Activated CD8-positive, alpha-beta memory T cell treated with anti-CD3 and anti-CD28 coated beads, Interleukin-2, amount 50 U/mL, for 48 hours (primary cell): ENCODE data around the gene TAF15.
A peak's percentile ranks its signal among the peaks of the same experiment; 100 is the strongest.

Experiments used
- DNase-seq: peaks from one replicate; pipeline ENCODE4 v3.0.0-alpha.2; 2020

TAF15 gene

DNA sequence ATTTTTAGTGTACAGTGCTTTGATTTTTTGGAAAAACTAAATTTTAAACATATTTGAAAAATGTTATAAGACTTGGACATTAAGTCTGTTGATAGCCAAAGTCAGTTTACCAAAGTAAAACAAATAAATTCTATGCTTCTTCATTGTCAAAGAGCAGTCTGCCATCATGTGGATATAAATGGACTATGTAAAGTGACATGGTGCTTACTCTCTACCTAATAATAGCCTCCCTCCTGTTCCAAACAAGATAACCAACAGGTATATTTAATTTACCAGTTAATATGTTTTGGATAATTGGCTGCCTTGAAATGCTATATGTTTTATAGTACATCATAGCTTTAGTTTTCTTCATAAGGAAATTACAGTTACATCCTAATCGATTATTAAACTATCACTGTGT is 15.9 kb downstream of the TAF15 start:
- DNase-seq: no peak

DNA sequence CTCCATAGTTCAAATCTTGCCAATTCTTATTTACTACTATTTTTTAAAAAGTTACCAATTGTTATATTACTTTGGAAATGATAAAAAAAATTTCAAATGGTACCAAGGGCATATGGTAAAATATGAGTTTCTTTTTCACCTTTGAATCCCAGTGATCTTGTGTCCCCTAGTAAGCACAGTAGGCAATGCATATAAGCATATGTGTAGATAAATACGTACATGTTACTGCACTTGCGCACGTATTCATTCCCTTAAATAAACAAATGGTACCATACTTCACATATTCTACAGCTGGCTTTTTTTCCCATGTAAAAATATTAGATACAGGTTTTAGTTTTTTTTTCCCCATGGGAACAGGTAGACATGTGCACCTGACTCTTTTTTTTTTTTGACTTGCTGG is 31.8 kb downstream of the TAF15 start:
- DNase-seq: no peak

DNA sequence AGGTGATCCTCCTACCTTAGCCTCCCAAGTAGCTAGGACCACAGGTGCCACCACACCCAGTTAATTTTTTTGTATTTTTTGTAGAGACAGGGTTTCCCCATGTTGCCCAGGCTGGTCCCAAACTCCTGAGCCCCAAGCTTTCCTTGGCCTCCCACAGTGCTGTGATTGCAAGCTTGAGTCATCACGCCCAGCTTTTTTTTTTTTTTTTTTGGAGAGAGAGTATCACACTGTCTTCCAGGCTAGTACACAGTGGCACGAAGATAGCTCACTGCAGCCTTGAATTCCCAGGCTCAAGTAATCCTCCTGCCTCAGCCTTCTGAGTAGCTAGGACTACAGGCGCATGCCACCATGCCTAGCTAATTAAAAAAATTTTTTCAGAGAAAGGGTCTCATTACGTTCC is 32.2 kb downstream of the TAF15 start:
- DNase-seq: no peak

DNA sequence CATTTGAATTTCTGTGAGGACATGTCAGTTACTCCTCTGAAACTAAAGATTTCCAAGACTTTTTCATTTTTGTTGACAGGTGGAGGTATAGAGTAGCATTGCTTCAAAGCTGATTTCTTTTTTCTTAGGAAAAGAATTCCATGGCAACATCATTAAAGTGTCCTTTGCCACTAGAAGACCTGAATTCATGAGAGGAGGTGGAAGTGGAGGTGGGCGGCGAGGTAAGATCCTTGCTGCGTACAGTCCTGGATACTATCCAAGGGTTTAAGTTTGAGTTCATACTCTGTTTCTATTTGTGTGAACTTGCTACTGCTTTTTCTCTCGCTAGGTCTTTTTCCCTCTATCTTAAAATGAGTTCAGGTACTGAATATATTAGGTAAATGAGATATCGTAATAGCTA is 33.0 kb downstream of the TAF15 start:
- DNase-seq: no peak

DNA sequence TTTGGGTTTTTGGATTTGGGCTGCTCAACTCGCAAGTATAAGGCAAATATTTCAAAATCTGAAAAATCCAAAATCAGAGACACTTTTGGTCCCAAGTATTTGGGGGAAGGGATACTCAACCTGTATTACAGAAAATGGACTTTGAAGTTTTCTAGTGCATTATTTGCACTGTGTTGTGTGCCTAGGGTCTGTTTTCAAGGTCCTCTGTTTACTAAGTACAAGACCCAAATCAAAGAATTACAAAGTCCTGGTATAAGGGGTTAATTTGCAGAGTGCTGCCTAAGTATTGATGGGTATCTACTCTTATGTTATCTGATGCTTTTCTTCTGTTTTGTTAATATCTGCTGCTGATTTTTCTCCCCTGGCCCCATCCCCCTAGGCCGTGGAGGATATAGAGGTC is 34.4 kb downstream of the TAF15 start:
- DNase-seq: no peak

DNA sequence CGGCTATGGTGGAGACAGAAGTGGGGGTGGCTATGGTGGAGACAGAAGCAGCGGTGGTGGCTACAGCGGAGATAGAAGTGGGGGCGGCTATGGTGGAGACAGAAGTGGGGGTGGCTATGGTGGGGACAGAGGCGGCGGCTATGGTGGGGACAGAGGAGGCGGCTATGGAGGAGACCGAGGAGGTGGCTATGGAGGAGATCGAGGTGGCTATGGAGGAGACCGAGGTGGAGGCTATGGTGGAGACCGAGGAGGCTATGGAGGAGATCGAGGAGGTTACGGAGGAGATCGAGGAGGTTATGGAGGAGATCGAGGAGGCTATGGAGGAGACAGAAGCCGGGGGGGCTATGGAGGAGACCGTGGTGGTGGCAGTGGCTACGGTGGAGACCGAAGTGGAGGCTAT is 35.3 kb downstream of the TAF15 start:
- no peak for DNase-seq

DNA sequence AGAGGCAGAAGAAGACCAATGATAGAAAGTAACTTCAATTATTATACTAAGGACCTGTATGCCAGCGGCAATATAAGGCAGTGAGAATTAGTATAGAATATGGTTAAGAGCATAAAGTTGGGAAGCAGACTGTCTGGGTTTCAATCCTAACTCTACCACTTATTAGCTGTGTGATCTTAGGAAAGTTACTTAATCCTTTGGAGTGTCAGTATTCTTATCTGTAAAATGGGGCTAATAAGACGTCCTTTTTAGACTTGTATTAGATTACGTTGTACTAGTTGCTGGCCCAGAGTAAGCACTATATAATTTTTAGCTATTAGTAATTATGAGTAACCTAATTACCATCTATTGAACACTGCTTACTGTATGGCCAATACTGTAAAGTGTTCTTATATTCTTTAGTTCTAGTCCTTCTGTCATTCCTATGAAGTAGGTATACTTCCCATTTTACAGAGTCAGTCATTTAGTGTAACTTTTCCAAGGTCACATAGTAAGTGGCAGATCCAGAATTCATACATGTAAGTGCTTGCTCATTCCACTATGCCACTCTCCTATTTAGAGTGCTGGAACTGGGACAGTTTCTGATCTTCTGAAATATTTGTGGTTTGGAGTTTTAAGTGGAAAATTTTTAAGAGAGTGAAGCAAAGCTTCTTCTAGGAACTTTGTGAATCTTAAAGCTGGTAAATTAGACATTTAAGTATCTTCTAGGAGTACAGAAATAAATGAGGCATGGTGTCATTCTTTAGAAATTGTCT is 36.9 kb downstream of the TAF15 start:
- no peak for DNase-seq

DNA sequence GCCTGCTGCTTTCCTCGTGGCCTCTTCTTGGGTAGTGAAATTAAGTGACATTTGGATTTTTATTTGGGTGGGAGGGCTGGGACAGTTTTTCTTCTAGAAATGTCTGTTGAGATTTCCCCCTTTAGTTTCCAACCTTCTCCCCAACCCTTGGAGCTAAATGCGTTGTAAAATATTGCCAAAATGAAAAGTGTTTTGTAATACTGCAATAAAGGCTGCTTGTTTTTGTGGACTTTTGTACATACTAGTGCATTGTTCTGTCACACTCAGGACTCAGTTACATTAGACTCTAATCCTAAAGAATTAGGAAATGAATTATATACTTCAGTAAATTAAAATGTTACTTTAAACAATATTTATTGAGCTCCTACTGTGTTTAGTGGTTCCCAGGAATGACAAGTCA is 37.7 kb downstream of the TAF15 start:
- no peak for DNase-seq

DNA sequence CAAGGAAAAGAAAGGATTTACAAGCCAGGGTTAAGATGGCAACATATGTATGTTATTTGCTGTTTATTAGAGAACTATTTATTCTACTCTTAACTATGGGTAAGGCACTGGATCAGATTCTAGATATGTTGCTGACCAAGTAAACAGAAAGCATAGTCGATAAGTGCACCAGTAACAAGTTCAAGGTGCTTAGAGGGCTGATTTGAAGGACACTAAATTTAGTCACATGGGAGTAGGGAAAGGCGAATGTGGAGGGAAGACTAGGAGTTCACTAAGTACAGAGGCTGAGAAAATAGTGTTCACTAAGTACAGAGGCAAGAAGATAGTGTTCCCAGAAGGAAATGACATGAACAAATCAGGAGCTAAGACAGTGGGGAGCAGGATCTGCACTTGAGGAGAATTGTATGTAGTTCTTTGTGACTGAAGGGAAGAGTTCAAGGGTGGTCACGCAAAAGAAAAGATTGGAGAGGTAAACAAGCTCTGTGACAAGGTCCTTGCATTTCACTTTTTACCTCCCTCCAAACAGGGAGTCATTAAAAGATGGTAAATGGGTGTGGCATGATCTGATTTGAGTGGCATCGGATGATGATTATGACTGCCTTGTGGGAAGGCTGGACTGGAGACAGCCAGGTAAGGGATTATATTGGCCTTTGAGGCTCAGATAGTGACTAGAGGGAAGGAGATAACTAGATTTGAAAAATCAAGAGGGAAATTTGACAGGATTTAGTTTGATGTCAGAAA is 38.5 kb downstream of the TAF15 start:
- no peak for DNase-seq

DNA sequence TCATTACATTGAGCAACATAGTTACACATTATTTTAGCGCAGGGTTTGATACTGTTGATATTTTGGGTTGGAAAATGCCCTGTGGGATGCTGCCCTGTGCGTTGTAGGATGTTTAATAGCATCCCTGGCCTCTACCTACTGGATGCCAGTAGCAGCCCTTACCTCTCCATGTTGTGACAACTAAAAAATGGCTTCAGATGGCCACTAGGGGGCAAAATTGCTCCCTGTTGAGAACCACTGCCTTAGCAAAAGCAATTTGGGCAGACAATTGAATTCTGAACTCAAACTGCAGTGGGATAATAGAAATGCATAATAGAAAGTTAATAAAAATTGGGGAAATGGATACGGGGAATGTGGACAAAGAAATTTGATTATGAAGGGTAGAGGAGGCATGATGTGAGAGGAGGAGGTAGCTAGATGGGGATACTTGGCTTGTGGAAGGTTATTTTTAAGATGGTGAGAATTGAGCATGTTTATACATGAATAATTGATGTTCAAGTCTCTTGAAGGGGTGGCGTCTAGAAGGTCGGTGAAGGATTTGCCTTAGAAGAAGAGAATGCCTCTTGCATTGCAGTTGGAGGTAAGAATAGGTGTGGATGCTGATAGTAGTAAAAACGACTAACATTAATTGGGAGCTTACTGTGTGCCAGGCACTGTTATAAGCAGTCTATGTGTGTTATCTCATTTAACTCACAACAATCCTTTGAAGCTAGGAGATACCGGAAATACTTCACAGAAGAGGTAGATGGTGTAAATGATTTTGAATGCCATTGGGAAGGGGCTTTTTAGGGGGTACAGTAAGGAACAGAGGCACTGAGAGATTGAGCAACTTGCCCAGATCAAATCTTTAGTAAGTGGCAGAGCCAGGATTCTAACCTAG is 40.4 kb downstream of the TAF15 start:
- DNase-seq: peak; percentile 64

DNA sequence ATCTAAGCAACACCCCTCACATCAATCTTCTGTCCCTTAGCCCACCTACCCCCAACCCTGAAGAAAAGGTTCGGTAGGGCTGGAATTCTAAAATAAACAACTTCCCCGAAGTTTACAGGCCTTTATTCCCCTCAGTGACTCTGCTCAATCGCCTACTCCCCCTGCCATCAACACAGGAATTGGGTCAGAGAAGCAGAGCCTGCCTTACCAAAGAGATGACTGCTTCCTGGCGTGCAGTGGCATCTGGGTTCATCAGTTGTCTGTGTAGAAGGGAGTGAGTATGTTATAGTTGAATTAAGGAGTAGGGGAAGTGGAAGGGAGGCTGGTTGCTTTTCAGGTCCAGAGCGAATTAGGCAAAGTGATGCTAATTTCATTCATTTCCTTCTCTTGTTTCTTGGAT is 46.7 kb downstream of the TAF15 start:
- no peak for DNase-seq

DNA sequence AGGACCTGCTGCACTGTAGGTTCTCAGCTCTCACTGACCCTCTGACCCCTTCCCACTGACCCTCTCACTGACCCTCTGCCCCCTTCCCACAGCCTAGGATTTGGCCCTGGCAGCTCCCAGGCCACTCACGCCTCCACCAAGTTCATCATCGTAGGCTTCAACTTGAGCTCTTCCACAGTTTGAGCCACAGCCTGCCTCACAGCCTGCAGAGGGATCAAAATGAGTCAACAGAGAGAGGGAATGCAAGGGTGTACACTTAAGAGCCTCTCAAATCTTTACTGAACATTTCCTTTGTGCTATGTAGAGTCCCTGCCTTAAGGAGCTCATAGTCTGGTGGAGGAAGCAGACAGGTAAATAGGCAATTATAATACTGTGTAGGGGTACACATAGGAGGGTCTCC is 47.3 kb downstream of the TAF15 start:
- no peak for DNase-seq

DNA sequence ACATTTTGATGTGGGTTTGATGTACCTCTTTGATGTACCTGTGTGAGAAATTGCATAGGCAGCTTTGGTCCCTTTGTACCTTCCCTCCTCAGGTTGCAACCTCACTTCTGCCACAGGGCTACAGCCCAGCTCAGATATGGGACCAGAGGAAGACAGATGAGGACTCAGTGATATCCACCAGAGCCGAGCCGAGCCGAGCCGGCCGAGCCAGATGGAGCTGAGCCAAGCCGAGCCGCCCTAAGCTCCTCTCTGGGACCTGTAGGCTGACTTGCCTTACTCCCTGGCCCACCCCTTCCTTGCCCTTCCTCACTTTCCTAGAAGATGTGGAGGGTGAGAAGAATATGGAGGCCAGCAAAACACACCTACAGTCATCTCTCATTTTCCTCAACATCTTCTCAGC is 55.6 kb downstream of the TAF15 start:
- no peak for DNase-seq

DNA sequence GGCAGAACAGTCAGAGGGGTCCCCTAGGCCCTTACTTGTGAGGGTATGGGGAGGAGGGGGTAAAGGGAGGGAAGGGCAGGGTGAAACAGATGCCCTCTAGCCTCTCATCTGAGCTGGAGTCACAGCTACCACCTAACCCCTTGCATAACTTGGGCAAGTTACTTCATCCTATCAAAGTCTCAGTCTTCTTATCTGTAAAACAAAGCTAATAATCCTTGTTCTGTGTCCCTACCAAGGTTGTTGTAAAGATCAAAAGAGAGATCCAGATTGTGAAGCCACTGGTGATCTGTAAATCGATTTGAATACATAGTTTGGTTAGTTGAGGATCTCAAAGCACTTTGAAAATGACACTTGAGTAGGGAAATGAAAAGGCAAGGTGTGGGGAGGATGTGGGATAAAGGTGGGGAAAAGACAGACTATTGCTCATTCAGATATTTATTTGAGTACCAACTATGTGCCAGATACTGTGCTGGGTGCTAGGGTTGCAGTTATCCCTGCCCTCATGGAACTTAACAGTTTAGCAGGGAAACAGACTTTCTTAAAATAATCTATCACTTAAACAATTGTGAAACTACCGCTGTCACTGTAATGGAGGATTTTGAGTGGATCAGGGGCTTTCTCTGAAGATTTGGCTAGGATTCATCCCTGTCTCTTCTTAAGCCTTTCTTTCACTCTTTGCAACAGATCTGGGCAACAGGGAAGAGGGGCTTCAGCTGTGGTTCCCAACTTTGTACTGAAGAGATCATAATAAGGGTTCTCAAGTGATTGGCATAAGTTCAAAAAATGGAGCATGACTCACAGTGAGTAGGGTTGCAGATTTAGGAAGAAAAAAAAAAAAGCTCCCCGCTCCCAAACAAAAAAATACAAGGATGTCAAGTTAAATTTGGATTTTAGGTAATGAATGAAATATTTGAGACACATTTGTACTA is 56.4 kb downstream of the TAF15 start:
- DNase-seq: no peak

DNA sequence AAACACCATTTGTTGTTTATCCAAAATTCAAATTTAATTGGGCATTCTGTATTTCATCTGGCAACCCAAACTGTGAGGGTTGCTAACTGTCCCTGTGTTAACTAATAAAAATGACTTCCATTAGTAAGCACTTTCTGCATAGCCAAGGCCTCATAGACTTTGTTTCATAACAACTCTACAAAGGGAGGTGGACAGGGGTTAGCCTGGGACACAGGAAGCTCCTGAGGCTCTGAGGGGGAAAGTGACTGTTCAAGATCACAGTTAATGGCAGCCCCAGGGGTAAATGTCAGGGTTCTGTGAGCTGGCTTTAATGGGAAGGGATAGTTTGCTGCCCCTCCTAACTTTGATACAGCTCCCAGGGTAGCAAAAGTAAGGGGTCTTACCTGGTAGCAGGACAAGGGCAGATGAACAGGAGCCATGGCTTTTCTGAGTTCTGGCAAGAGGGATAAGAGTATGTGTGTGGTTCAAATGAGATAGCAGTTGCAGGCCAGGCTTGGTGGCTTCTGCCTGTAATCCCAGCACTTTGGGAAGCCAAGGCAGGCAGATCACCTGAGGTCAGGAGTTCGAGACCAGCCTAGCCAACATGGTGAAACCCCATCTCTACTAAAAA is 57.2 kb downstream of the TAF15 start:
- DNase-seq: no peak

DNA sequence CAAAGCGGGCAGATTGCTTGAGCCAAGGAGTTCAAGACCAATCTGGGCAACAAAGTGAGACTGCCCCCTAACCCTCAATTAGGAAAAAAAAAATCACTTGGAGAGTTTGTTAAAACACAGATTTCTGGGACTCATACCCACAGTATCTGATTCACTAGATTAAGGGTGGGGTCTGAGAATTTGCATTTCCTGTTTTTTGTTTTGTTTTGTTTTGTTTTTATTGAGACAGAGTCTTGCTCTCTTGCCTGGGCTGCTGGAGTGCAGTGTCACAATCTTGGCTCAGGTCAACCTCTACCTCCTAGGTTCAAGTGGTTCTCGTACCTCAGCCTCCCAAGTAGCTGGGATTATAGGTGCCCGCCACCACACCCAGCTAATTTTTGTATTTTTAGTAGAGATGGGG is 58.3 kb downstream of the TAF15 start:
- no peak for DNase-seq

DNA sequence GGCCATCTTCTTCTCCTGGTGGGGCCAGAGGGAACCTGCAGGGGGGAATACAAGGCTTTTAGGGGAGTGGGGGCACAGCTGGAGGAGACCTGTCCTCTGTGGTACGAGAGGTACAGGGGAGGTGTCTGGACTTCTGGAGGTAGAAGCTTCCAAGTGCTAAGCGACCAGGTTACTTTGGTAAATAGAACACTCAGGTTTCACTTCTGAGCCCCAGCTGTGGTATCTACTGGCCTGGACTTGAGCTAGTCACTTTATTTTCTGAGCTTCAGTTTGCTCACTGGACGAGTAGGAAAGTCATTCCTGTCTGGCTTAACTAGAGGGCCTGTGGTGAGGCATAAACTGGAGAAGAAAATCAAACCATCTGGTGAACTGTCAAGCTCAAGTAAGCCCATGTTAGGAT is 59.5 kb downstream of the TAF15 start, which contains the start of gene HEATR9:
TSS of gene HEATR9 (minus strand) at position 155 of the 400 bp plus-strand sequence. CDS start at position 6, 149 bp downstream.
- no peak for DNase-seq

DNA sequence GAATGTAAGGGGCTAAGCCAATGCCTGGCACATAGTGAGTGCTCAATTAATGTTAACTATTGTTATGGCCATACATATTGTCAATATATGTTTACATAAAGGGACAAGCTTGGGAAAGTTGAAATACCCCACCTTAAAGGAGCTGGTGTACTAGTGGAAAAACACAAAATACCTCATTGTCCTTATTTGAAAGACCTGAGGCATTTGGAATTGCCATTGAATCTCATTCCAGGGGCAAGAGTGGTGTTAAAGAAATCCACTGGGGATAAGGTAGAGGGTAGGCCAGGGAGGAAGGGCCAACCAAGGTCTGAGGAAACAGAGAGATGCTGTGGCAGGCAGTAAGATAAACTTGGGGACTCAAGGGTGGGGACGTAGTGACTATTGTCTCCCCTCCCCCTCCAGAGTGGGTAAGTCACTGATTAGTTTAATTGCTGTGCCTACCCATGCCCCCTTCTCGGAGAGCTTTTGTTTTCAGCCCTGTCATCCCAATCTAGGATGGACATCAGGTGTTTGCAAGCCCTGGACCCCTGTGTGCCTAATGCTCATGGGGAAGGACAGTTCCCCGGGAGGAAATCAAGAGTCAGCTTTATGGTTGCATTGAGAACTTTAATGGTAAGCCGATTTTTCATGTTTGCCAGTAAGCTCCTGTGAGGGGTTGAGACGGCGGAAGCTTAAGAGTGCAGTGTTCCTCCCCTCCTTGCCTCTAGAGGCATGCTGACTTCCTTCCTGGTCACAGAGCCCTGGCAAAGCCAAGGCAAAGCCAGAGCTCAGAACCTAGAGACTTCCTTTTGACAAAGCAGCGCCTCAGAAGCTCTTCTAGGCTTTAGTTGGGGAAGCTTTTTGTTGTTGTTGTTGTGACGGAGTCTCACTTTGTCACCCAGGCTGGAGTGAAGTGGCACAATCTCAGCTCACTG is 61.9 kb downstream of the TAF15 start:
- DNase-seq: no peak

DNA sequence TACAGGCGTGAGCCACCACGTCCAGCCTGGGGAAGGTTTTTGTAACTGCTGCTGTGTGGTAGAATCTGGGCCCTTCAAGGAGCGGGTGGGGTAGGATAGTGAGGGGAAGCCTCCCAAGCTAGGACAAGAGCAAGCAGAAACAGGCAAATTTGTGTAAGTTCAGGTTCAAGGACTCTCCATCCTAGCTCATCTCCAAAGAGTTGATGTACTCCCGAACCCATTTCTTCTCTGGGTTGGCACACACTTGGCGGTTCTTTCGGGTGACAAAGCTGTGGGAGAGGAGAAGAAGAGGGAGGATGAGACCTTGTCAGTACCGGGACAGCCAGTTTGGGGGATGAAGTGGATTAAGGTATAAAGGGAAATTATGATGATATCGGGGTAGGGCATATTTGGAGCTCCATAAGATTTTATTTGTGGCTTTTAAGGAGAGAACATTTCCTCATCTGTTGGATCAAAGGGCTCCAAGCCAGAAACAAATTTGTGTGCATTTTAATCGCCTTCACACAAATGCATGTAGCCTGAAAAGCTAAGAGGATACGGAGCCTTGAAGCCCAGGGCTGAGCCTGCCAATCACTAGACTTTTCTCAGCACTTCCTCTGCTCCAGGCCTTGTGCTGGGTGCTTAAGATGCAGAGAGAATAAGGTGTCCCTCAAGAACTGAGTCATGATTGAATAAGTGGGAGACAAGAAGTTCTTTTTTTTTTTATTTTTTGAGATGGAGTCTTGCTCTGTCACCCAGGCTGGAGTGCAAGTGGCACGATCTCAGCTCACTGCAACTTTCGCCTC is 63.1 kb downstream of the TAF15 start:
- no peak for DNase-seq
